HepG2 (cell line): ENCODE measurements around the gene IL17RA.

Experiments used
- SMAD1 ChIP-seq: sonication (generic); formaldehyde crosslinking; IDR thresholded peaks from 2 replicates; pipeline ENCODE4 v1.4.0; 2020; ENCODE audit warnings: missing genetic modification reagents, low read depth, mild to moderate bottlenecking, borderline replicate concordance
- SMC3 ChIP-seq: IDR thresholded peaks from 2 replicates; pipeline ENCODE4 v1.6.1; 2011; ENCODE audit warnings: low read length, improper control_type of control experiment
- SRF ChIP-seq: IDR thresholded peaks from 2 replicates; pipeline ENCODE4 v1.6.1; 2011; ENCODE audit warnings: mild to moderate bottlenecking, low read depth, low read length, moderate library complexity
- ZNF10 ChIP-seq: sonication (generic); formaldehyde crosslinking; IDR thresholded peaks from 2 replicates; pipeline ENCODE4 v1.4.0; 2020; ENCODE audit warnings: mild to moderate bottlenecking, low read depth, missing genetic modification reagents, borderline replicate concordance
- TF ChIP-seq, protein P1 (sequence below): sonication (generic); formaldehyde crosslinking; IDR thresholded peaks from 2 replicates; pipeline ENCODE4 v1.5.0; 2020; ENCODE audit warnings: mild to moderate bottlenecking, missing genetic modification reagents, moderate library complexity

DNA sequence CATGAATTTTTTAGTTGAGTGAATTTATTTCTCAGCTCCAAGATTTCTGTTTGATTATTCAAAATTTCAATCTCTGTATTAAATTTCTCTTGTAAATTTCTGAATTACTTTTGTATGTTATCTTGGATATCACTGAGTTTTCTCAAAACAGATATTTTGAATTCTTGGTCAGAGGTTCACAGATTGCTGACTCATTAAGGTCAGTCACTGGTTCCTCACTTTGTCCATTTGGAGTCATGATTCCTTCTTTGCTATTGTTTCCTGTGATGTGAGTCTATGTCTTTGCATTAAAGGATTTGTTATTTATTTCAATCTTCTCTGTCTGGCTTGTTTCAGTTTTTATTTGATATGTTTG, 10.2 kb upstream of the IL17RA start:
- TF ChIP-seq, protein P1, sequence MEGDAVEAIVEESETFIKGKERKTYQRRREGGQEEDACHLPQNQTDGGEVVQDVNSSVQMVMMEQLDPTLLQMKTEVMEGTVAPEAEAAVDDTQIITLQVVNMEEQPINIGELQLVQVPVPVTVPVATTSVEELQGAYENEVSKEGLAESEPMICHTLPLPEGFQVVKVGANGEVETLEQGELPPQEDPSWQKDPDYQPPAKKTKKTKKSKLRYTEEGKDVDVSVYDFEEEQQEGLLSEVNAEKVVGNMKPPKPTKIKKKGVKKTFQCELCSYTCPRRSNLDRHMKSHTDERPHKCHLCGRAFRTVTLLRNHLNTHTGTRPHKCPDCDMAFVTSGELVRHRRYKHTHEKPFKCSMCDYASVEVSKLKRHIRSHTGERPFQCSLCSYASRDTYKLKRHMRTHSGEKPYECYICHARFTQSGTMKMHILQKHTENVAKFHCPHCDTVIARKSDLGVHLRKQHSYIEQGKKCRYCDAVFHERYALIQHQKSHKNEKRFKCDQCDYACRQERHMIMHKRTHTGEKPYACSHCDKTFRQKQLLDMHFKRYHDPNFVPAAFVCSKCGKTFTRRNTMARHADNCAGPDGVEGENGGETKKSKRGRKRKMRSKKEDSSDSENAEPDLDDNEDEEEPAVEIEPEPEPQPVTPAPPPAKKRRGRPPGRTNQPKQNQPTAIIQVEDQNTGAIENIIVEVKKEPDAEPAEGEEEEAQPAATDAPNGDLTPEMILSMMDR (CRISPR knock-in tag): no peak
- no peak for TF ChIP-seq SMC3
- TF ChIP-seq SMAD1 (CRISPR knock-in tag): no peak
- no peak for TF ChIP-seq SRF
- TF ChIP-seq ZNF10 (CRISPR knock-in tag): no peak
